Spleen (tissue), 7 donors: Measurements from ENCODE around the gene OTUD7B.
"Not testable (repeated sequence)": the region's sequence is repeated elsewhere in the genome, so short reads cannot be mapped to it uniquely, and the experiment has no call there.

Source experiments
- CTCF ChIP-seq, 11 experiments: fragments of 200-600 bp in 7 of 11; fragments of 450-650 bp in 4 of 11; sonication (generic) in 4 of 11; IDR thresholded peaks in 8 of 11; conservative IDR thresholded peaks in 3 of 11; 1 replicate in 7 of 11; 2 replicates in 4 of 11; pipeline versions ENCODE4 v1.4.0 to v1.8.0; 2016 to 2021; ENCODE audit warnings: antibody characterized with exemption in 11 of 11, inconsistent platforms in 4 of 11, mild to moderate bottlenecking in 1 of 11
- POLR2AphosphoS5 ChIP-seq, 3 donors: sonication (generic); formaldehyde crosslinking; IDR thresholded peaks; one replicate each; pipeline ENCODE4 v1.5.1; 2017; ENCODE audit warnings: antibody characterized with exemption in 3 of 3
- donor health status: DM: no; HTN: no; CAD: no; lungs with moderate emphysema.
- donor health status: DM: no; HTN: no; CAD: no.
- donor health status: DM: no; HTN: no; CAD: no.

GRCh38 chr1:149938668-149939003 lies 71.9 kb downstream of the OTUD7B start:
- TF ChIP-seq POLR2AphosphoS5 (IDR thresholded peaks at IDR 0.05); CTCF (IDR thresholded peaks at IDR 0.05 in 8 of 11, conservative IDR thresholded peaks at IDR 0.05 in 3 of 11): not testable (repeated sequence)
